ENCODE results near the gene GAL.

GAL gene

GRCh38 chr11:68673306-68673945, 10.9 kb upstream of the GAL start:
- Histone ChIP-seq H3K9me3 (ENCODE audit: insufficient read depth, low read length) (no peaks in the 10 kb centered on the region), H3K4me2 (ENCODE audit: low read length) (no peak overlapping the region), H3K4me1 (ENCODE audit: low read length) (no peaks in the 10 kb centered on the region), H2AFZ (ENCODE audit: low read depth, low read length) (no peak overlapping the region), H3K79me2 (ENCODE audit: low read length) (no peaks in the 10 kb centered on the region), H3K27ac (ENCODE audit: low read length) (no peak overlapping the region), H4K20me1 (ENCODE audit: insufficient read depth, low read length) (no peaks in the 10 kb centered on the region), H3K4me3 (ENCODE audit: low read length) (no peak overlapping the region), H3K9ac (ENCODE audit: low read length) (no peak overlapping the region), H3K36me3 (replicated peaks; ENCODE audit: low read depth, low read length) (no peaks in the 10 kb centered on the region), H3K27me3 (ENCODE audit: low read depth, low read length) (peaks cover 10% of the 10 kb centered on the region)
- TF ChIP-seq CTCF (IDR thresholded peaks at IDR 0.05; ENCODE audit: low read depth, low read length) (no peak), EZH2phosphoT487 (IDR thresholded peaks at IDR 0.05; ENCODE audit: low read depth) (no peak)

- Histone ChIP-seq H3K9ac (ENCODE audit: low read length) (no peak overlapping the region), H3K36me3 (replicated peaks; ENCODE audit: low read depth, low read length) (no peaks in the 10 kb centered on the region), H4K20me1 (ENCODE audit: insufficient read depth, low read length) (no peaks in the 10 kb centered on the region), H3K27ac (ENCODE audit: low read length) (no peak overlapping the region), H3K79me2 (ENCODE audit: low read length) (no peaks in the 10 kb centered on the region), H2AFZ (ENCODE audit: low read depth, low read length) (no peak overlapping the region), H3K4me3 (ENCODE audit: low read length) (no peak overlapping the region), H3K4me2 (ENCODE audit: low read length) (no peak overlapping the region), H3K4me1 (ENCODE audit: low read length) (no peaks in the 10 kb centered on the region), H3K27me3 (ENCODE audit: low read depth, low read length) (peaks cover 10% of the 10 kb centered on the region), H3K9me3 (ENCODE audit: insufficient read depth, low read length) (no peaks in the 10 kb centered on the region)
- TF ChIP-seq CTCF (IDR thresholded peaks at IDR 0.05; ENCODE audit: low read depth, low read length) = no peak
- TF ChIP-seq EZH2phosphoT487 (IDR thresholded peaks at IDR 0.05; ENCODE audit: low read depth) = no peak
Measured at GRCh38 chr11:68673991-68674390, 10.4 kb upstream of the GAL start.

GRCh38 chr11:68674461-68674860, 9.9 kb upstream of the GAL start:
- no peak overlapping the region for H3K4me2 ChIP-seq (ENCODE audit: low read length)
- H3K4me3 ChIP-seq (ENCODE audit: low read length) = no peak overlapping the region
- H3K9ac ChIP-seq (ENCODE audit: low read length) = no peak overlapping the region
- H3K79me2 ChIP-seq (ENCODE audit: low read length) = no peaks in the 10 kb centered on the region
- TF ChIP-seq CTCF (IDR thresholded peaks at IDR 0.05; ENCODE audit: low read depth, low read length) (no peak), EZH2phosphoT487 (IDR thresholded peaks at IDR 0.05; ENCODE audit: low read depth) (no peak)
- no peak overlapping the region for H2AFZ ChIP-seq (ENCODE audit: low read depth, low read length)
- no peaks in the 10 kb centered on the region for H4K20me1 ChIP-seq (ENCODE audit: insufficient read depth, low read length)
- no peaks in the 10 kb centered on the region for H3K36me3 ChIP-seq (replicated peaks; ENCODE audit: low read depth, low read length)
- no peaks in the 10 kb centered on the region for H3K9me3 ChIP-seq (ENCODE audit: insufficient read depth, low read length)
- H3K27ac ChIP-seq (ENCODE audit: low read length) = no peak overlapping the region
- H3K4me1 ChIP-seq (ENCODE audit: low read length) = no peaks in the 10 kb centered on the region
- peaks cover 10% of the 10 kb centered on the region for H3K27me3 ChIP-seq (ENCODE audit: low read depth, low read length)

DNA sequence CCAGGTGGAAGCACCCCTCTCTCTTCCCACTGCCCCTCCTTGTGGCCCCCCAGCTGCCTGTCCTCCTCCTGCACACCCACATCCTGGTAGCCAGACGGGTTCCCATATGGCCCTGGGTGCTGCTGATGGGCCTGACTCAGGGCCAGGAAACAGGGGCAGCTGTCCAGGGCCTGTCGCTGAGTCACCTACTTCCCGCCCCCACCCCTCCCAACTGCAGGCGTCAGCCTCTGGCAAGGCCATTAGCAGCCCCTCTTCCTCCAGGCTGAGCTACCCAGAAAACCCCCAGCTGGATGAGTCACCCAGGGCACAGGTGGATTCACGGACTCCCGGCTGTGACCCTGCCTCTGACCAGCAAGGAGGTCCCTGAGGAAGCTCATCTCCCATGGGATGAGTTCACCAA, 6.9 kb upstream of the GAL start:
- peaks cover 10% of the 10 kb centered on the region for H3K27me3 ChIP-seq (ENCODE audit: low read depth, low read length)
- no peaks in the 10 kb centered on the region for H3K79me2 ChIP-seq (ENCODE audit: low read length)
- H3K9me3 ChIP-seq (ENCODE audit: insufficient read depth, low read length) = no peaks in the 10 kb centered on the region
- H4K20me1 ChIP-seq (ENCODE audit: insufficient read depth, low read length) = no peaks in the 10 kb centered on the region
- H3K4me2 ChIP-seq (ENCODE audit: low read length) = no peak overlapping the region
- no peak overlapping the region for H3K27ac ChIP-seq (ENCODE audit: low read length)
- H3K36me3 ChIP-seq (replicated peaks; ENCODE audit: low read depth, low read length) = no peaks in the 10 kb centered on the region
- H3K9ac ChIP-seq (ENCODE audit: low read length) = no peak overlapping the region
- H3K4me1 ChIP-seq (ENCODE audit: low read length) = no peaks in the 10 kb centered on the region
- no peak overlapping the region for H3K4me3 ChIP-seq (ENCODE audit: low read length)
- H2AFZ ChIP-seq (ENCODE audit: low read depth, low read length) = no peak overlapping the region
- TF ChIP-seq CTCF (IDR thresholded peaks at IDR 0.05; ENCODE audit: low read depth, low read length) (no peak), EZH2phosphoT487 (IDR thresholded peaks at IDR 0.05; ENCODE audit: low read depth) (no peak)
